Neural cell (in vitro differentiated cells): ENCODE measurements around the gene SYNGR2. TPM values are rescaled to one million over a fixed set of nuclear protein-coding genes. Genes with fewer than 3 reads are reported as not detected.
"Not testable (repeated sequence)": the region's sequence is repeated elsewhere in the genome, so short reads cannot be mapped to it uniquely, and the experiment has no call there.

Experiments
- H2AFZ ChIP-seq: fragments of 200-600, 300-800 bp; sonication (generic), shearing (Covaris generic); 2 replicates; pipeline ENCODE4 v1.6.0; 2014; ENCODE audit warnings: low read depth, mild to moderate bottlenecking, antibody characterized with exemption, low read length, moderate library complexity
- H3F3A ChIP-seq: fragments of 200-600 bp; shearing (Covaris generic); 2 replicates; pipeline ENCODE4 v1.6.1; 2016; ENCODE audit warnings: mild to moderate bottlenecking, moderate library complexity, mixed read lengths, antibody characterized with exemption, low read length; ENCODE audit not compliant: insufficient read depth, poor library complexity, severe bottlenecking
- H3K27ac ChIP-seq: fragments of 200-600, 300-800 bp; sonication (generic), shearing (Covaris generic); 2 replicates; pipeline ENCODE4 v1.5.1; 2014; ENCODE audit warnings: mild to moderate bottlenecking, low read length, moderate library complexity
- H3K27me3 ChIP-seq: fragments of 300-800, 200-600 bp; sonication (generic), shearing (Covaris generic); 2 replicates; pipeline ENCODE4 v1.6.0; 2014; ENCODE audit warnings: mild to moderate bottlenecking, low read depth, low read length, moderate library complexity; ENCODE audit not compliant: insufficient read depth
- H3K36me3 ChIP-seq: fragments of 300-800, 200-600 bp; sonication (generic), shearing (Covaris generic); 2 replicates; pipeline ENCODE4 v1.5.1; 2014; ENCODE audit warnings: mild to moderate bottlenecking, antibody characterized with exemption, low read length, moderate library complexity; ENCODE audit not compliant: insufficient read depth
- H3K4me2 ChIP-seq: fragments of 300-800, 200-600 bp; sonication (generic), shearing (Covaris generic); 2 replicates; pipeline ENCODE4 v1.6.0; 2014; ENCODE audit warnings: mild to moderate bottlenecking, low read length
- H3K4me3 ChIP-seq: fragments of 300-800, 200-600 bp; sonication (generic), shearing (Covaris generic); 2 replicates; pipeline ENCODE4 v1.5.1; 2014; ENCODE audit warnings: mild to moderate bottlenecking, low read length, moderate library complexity
- H3K79me2 ChIP-seq: fragments of 200-600 bp; shearing (Covaris generic); replicated peaks from 2 replicates; pipeline ENCODE4 v1.6.0; 2014; ENCODE audit warnings: mild to moderate bottlenecking, low read length, moderate library complexity; ENCODE audit not compliant: insufficient read depth
- H3K9ac ChIP-seq: fragments of 300-800, 200-600 bp; sonication (generic), shearing (Covaris generic); 2 replicates; pipeline ENCODE4 v1.6.1; 2016; ENCODE audit warnings: mild to moderate bottlenecking, low read length, mixed read lengths
- H3K9me2 ChIP-seq: fragments of 200-600 bp; shearing (Covaris generic); 2 replicates; pipeline ENCODE4 v1.6.1; 2016; ENCODE audit warnings: mild to moderate bottlenecking, low read length, mixed read lengths; ENCODE audit not compliant: insufficient read depth
- H3K9me3 ChIP-seq: fragments of 200-600, 300-800 bp; sonication (generic), shearing (Covaris generic); 2 replicates; pipeline ENCODE4 v1.6.1; 2016; ENCODE audit warnings: mild to moderate bottlenecking, mixed run types, low read length, moderate library complexity, mixed read lengths
- H4K20me1 ChIP-seq: fragments of 200-600 bp; shearing (Covaris generic); 2 replicates; pipeline ENCODE4 v1.6.1; 2016; ENCODE audit warnings: mild to moderate bottlenecking, mixed run types; ENCODE audit not compliant: insufficient read depth
- CTCF ChIP-seq: fragments of 450-650 bp; IDR thresholded peaks from 2 replicates; pipeline ENCODE4 v1.5.1; 2014; ENCODE audit warnings: antibody characterized with exemption, mild to moderate bottlenecking, moderate library complexity; ENCODE audit not compliant: poor library complexity, severe bottlenecking
- EP300 ChIP-seq: fragments of 450-650 bp; conservative IDR thresholded peaks from 2 replicates; pipeline ENCODE4 v1.6.1; 2014; ENCODE audit warnings: antibody characterized with exemption, mild to moderate bottlenecking, moderate library complexity; ENCODE audit not compliant: poor library complexity, severe bottlenecking
- EZH2 ChIP-seq: fragments of 200-600, 300-800 bp; shearing (Covaris generic), sonication (generic); IDR thresholded peaks from 2 replicates; pipeline ENCODE4 v1.6.1; 2014; ENCODE audit warnings: antibody characterized with exemption, low read length, borderline replicate concordance, mild to moderate bottlenecking; ENCODE audit not compliant: insufficient read depth, poor library complexity, severe bottlenecking
- MXI1 ChIP-seq: fragments of 450-650 bp; conservative IDR thresholded peaks from 2 replicates; pipeline ENCODE4 v1.6.1; 2014; ENCODE audit warnings: antibody characterized with exemption, mild to moderate bottlenecking; ENCODE audit not compliant: poor library complexity, severe bottlenecking
- POLR2AphosphoS5 ChIP-seq: IDR thresholded peaks from 2 replicates; pipeline ENCODE4 v1.6.1; 2012
- RAD21 ChIP-seq: fragments of 450-650 bp; conservative IDR thresholded peaks from 2 replicates; pipeline ENCODE4 v1.6.1; 2014; ENCODE audit warnings: antibody characterized with exemption, mild to moderate bottlenecking, moderate library complexity
- TAF1 ChIP-seq: IDR thresholded peaks from 2 replicates; pipeline ENCODE4 v1.6.1; 2012; ENCODE audit warnings: low read depth
- polyA plus RNA-seq: library from polyadenylated mRNA; depleted of rRNA; stranded (reverse); fragments of >200 nt; gene quantifications from 2 replicates; pipeline ENCODE4 v1.2.3, GENCODE V29; 2014

Gene SYNGR2
- polyA plus RNA-seq, 1 donor from 2014 or later, result 3.9 TPM

GRCh38 chr17:78171591-78172248 is 3.3 kb downstream of the SYNGR2 start:
- not testable (repeated sequence) for H3K36me3 ChIP-seq, H3K9me2 ChIP-seq, H3K79me2 ChIP-seq, H3K27ac ChIP-seq, H3K4me2 ChIP-seq, H2AFZ ChIP-seq, H3K9me3 ChIP-seq, H3K9ac ChIP-seq, H3F3A ChIP-seq, H3K27me3 ChIP-seq, H3K4me3 ChIP-seq, H4K20me1 ChIP-seq

GRCh38 chr17:78172249-78173051 is 4.1 kb downstream of the SYNGR2 start:
- Histone ChIP-seq H2AFZ (no peak overlapping the region), H3K9me3 (no peaks in the 10 kb centered on the region), H3K4me3 (no peak overlapping the region), H3K36me3 (no peaks in the 10 kb centered on the region), H3K27ac (no peak overlapping the region), H3F3A (no peaks in the 10 kb centered on the region), H3K27me3 (no peaks in the 10 kb centered on the region), H3K9me2 (no peaks in the 10 kb centered on the region), H3K79me2 (no peaks in the 10 kb centered on the region), H3K4me2 (no peak overlapping the region), H3K9ac (no peak overlapping the region), H4K20me1 (no peaks in the 10 kb centered on the region)
- TF ChIP-seq EZH2 (no peak), EP300 (no peak)

GRCh38 chr17:78173097-78173715 is 4.8 kb downstream of the SYNGR2 start:
- H3K9me3 ChIP-seq, result no peaks in the 10 kb centered on the region
- TF ChIP-seq MXI1, result no peak
- no peak for TF ChIP-seq CTCF
- no peak for TF ChIP-seq POLR2AphosphoS5
- no peak for TF ChIP-seq RAD21
- no peak for TF ChIP-seq TAF1
- TF ChIP-seq EP300, result no peak
- TF ChIP-seq EZH2, result no peak
- no peaks in the 10 kb centered on the region for H3K9me2 ChIP-seq
- no peak overlapping the region for H3K4me2 ChIP-seq
- H4K20me1 ChIP-seq, result no peaks in the 10 kb centered on the region
- no peak overlapping the region for H3K27ac ChIP-seq
- H3F3A ChIP-seq, result no peaks in the 10 kb centered on the region
- no peaks in the 10 kb centered on the region for H3K79me2 ChIP-seq
- no peaks in the 10 kb centered on the region for H3K27me3 ChIP-seq
- H3K9ac ChIP-seq, result no peak overlapping the region
- no peak overlapping the region for H3K4me3 ChIP-seq
- no peak overlapping the region for H2AFZ ChIP-seq
- no peaks in the 10 kb centered on the region for H3K36me3 ChIP-seq
